Trophoblast cell (in vitro differentiated cells and primary cell): ENCODE results near the gene AGAP1.

Source experiments
- DNase-seq, 2 donors: peaks; one replicate each; pipeline ENCODE4 v3.0.0-alpha.2; 2016
- H2AFZ ChIP-seq: 2 replicates; pipeline ENCODE4 v1.6.1; 2013; ENCODE audit warnings: low read length, moderate library complexity, mild to moderate bottlenecking; ENCODE audit not compliant: insufficient read depth, poor library complexity
- H2AK5ac ChIP-seq: 2 replicates; pipeline ENCODE4 v1.6.1; 2013; ENCODE audit warnings: mild to moderate bottlenecking, low read length
- H2BK120ac ChIP-seq: 2 replicates; pipeline ENCODE4 v1.6.1; 2013; ENCODE audit warnings: low read length, mild to moderate bottlenecking, moderate library complexity; ENCODE audit not compliant: insufficient read depth, poor library complexity
- H2BK12ac ChIP-seq: 2 replicates; pipeline ENCODE4 v1.6.1; 2013; ENCODE audit warnings: mild to moderate bottlenecking, low read length, moderate library complexity
- H2BK5ac ChIP-seq: 2 replicates; pipeline ENCODE4 v1.6.1; 2013; ENCODE audit warnings: low read length, low read depth, moderate library complexity, mild to moderate bottlenecking; ENCODE audit not compliant: poor library complexity
- H3K14ac ChIP-seq: 2 replicates; pipeline ENCODE4 v1.6.1; 2013; ENCODE audit warnings: mild to moderate bottlenecking, low read length
- H3K18ac ChIP-seq: 2 replicates; pipeline ENCODE4 v1.6.1; 2013; ENCODE audit warnings: mild to moderate bottlenecking, low read length
- H3K23ac ChIP-seq: 2 replicates; pipeline ENCODE4 v1.6.1; 2013; ENCODE audit warnings: low read length
- H3K27ac ChIP-seq: 2 replicates; pipeline ENCODE4 v1.5.1; 2013; ENCODE audit warnings: low read depth, mild to moderate bottlenecking, inconsistent platforms, low read length, moderate library complexity
- H3K27me3 ChIP-seq: 2 replicates; pipeline ENCODE4 v1.6.1; 2013; ENCODE audit warnings: inconsistent platforms, mild to moderate bottlenecking, low read length, moderate library complexity; ENCODE audit not compliant: insufficient read depth
- H3K36me3 ChIP-seq, 2 experiments: 1 replicate in 1 of 2; 2 replicates in 1 of 2; pipeline ENCODE4 v1.6.1; 2013; ENCODE audit warnings: low read length in 2 of 2, mild to moderate bottlenecking in 2 of 2, moderate library complexity in 1 of 2; ENCODE audit not compliant: insufficient read depth in 2 of 2, control insufficient read depth in 1 of 2
- H3K4ac ChIP-seq: 2 replicates; pipeline ENCODE4 v1.6.1; 2013; ENCODE audit warnings: low read depth, mild to moderate bottlenecking, low read length, moderate library complexity
- H3K4me1 ChIP-seq, 2 experiments: 1 replicate in 1 of 2; 2 replicates in 1 of 2; pipeline ENCODE4 v1.6.1; 2013; ENCODE audit warnings: low read length in 2 of 2, mild to moderate bottlenecking in 2 of 2, moderate library complexity in 1 of 2; ENCODE audit not compliant: insufficient read depth in 2 of 2, control insufficient read depth in 1 of 2
- H3K4me2 ChIP-seq: 2 replicates; pipeline ENCODE4 v1.6.1; 2013; ENCODE audit warnings: inconsistent platforms, mild to moderate bottlenecking, low read length, moderate library complexity
- H3K4me3 ChIP-seq: 2 replicates; pipeline ENCODE4 v1.5.1; 2013; ENCODE audit warnings: mild to moderate bottlenecking, low read depth, low read length, inconsistent platforms
- H3K79me1 ChIP-seq: one replicate; pipeline ENCODE4 v1.6.1; 2013; ENCODE audit warnings: low read length
- H3K79me2 ChIP-seq: 2 replicates; pipeline ENCODE4 v1.6.1; 2013; ENCODE audit warnings: low read length, mild to moderate bottlenecking; ENCODE audit not compliant: control insufficient read depth, insufficient read depth, poor library complexity
- H3K9ac ChIP-seq: 2 replicates; pipeline ENCODE4 v1.6.1; 2013; ENCODE audit warnings: mild to moderate bottlenecking, low read length
- H3K9me3 ChIP-seq: 2 replicates; pipeline ENCODE4 v1.6.1; 2013; ENCODE audit warnings: low read depth, mild to moderate bottlenecking, control low read depth, inconsistent platforms, low read length; ENCODE audit not compliant: insufficient read depth
- H4K12ac ChIP-seq: 2 replicates; pipeline ENCODE4 v1.6.1; 2013; ENCODE audit warnings: low read depth, mild to moderate bottlenecking, low read length, moderate library complexity
- H4K8ac ChIP-seq: 2 replicates; pipeline ENCODE4 v1.6.1; 2013; ENCODE audit warnings: low read depth, mild to moderate bottlenecking, low read length, moderate library complexity
- H4K91ac ChIP-seq: one replicate; pipeline ENCODE4 v1.6.1; 2013; ENCODE audit warnings: low read depth, mild to moderate bottlenecking, low read length, moderate library complexity
- WGBS: extraction: QIAGEN DNeasy Blood & Tissue Kit; methylation state at CpG from one replicate; pipeline ENCODE4 v1.1.7; 2013; ENCODE audit warnings: missing lambda C conversion rate; ENCODE audit not compliant: insufficient read length, insufficient coverage; ENCODE audit errors: extremely low coverage; 5-methylcytosine and 5-hydroxymethylcytosine counted together

Gene AGAP1

DNA sequence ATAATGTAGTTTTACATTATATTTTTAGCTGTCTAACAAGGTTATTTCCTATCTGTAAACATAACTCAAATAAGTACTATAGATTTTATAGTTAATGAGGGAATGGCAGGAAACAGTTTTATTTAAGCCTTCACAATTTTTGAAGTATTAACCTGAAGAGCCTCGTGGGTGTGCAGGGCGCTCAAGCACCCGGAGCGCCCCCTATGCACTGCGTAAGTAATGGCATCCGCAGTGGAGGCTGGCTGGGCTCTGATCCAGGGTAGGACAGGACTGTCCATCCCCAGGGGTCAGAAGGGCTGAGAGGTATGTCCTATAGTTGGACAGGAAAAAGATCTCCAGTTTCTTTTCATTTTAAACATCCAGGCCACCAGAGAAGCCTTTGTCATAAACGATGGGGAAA lies 682.6 kb downstream of the AGAP1 start:
- Histone ChIP-seq H3K9me3 (no peaks in the 10 kb centered on the region), H4K12ac (no peak overlapping the region), H3K4me2 (no peak overlapping the region), H3K9ac (no peak overlapping the region), H3K27me3 (peaks cover 41% of the 10 kb centered on the region), H3K79me1 (peaks cover 4% of the 10 kb centered on the region), H2BK12ac (no peak overlapping the region), H4K91ac (no peak overlapping the region), H2BK120ac (no peak overlapping the region), H3K27ac (no peak overlapping the region), H3K4me1 (peaks cover 26 to 40% of the 10 kb centered on the region in 2 experiments), H4K8ac (no peak overlapping the region), H2AK5ac (no peak overlapping the region), H3K79me2 (no peaks in the 10 kb centered on the region), H3K14ac (no peak overlapping the region), H3K4me3 (no peak overlapping the region), H3K23ac (no peak overlapping the region), H2BK5ac (no peak overlapping the region), H3K18ac (no peak overlapping the region), H3K4ac (no peak overlapping the region), H2AFZ (no peak overlapping the region), H3K36me3 (no peaks in the 10 kb centered on the region)
- peak in 1 of 2 donors; percentile 45 for DNase-seq
- no CpG with 5 or more reads among the region's 7 CpGs for WGBS

DNA sequence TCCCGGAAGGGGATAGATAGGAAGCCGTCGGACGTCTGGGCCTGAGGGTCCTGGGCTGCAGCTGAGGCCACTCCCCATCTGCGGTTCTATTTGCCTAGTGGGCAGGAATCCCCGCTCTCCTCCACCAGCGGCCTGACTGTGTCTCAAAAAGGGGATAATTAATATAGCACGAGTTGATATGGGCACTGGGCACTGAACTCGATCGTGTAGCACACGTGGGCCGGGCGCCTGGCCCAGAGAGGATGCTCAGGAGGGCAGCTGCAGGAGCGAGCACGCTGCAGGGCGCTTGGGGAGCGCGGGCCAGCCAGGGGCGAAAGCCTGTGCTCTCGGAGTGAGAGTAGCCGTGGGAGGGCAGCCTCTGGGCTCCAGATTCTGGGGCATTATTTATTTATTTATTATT lies 683.1 kb downstream of the AGAP1 start:
- no peak overlapping the region for H3K23ac ChIP-seq
- H3K27me3 ChIP-seq: peaks cover 36% of the 10 kb centered on the region
- no peak overlapping the region for H2BK5ac ChIP-seq
- no peak for DNase-seq
- H2AK5ac ChIP-seq: no peak overlapping the region
- no peak overlapping the region for H3K27ac ChIP-seq
- H3K79me2 ChIP-seq: no peaks in the 10 kb centered on the region
- H3K79me1 ChIP-seq: peaks cover 4% of the 10 kb centered on the region
- no peak overlapping the region for H2AFZ ChIP-seq
- no peak overlapping the region for H3K4me3 ChIP-seq
- WGBS: no CpG with 5 or more reads among the region's 21 CpGs
- H3K4ac ChIP-seq: no peak overlapping the region
- H4K8ac ChIP-seq: no peak overlapping the region
- no peak overlapping the region for H4K91ac ChIP-seq
- no peak overlapping the region for H3K18ac ChIP-seq
- H3K14ac ChIP-seq: no peak overlapping the region
- H3K36me3 ChIP-seq: no peaks in the 10 kb centered on the region
- no peak overlapping the region for H2BK12ac ChIP-seq
- H3K4me1 ChIP-seq: peaks cover 26 to 40% of the 10 kb centered on the region in 2 experiments
- H3K4me2 ChIP-seq: no peak overlapping the region
- no peaks in the 10 kb centered on the region for H3K9me3 ChIP-seq
- H4K12ac ChIP-seq: no peak overlapping the region
- H3K9ac ChIP-seq: no peak overlapping the region
- H2BK120ac ChIP-seq: no peak overlapping the region

DNA sequence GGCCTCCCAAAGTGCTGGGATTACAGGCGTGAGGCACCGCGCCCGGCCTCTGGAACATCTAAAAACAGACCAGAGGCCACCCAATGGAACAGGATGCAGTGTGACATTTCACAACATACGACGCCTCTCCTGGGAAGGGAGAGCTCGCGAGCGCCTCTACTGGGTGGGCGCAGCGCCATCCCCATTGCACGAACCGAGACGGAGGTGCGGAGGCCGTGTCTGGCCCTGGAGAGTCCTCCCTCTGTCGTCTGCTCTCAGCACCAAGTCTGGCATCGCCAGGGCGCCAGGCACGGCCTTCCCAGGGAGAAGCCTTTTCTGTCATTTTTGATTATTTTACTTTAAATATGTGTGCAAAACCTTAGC lies 683.7 kb downstream of the AGAP1 start:
- Histone ChIP-seq H3K14ac (no peak overlapping the region), H3K23ac (no peak overlapping the region), H2AFZ (no peak overlapping the region), H3K4me1 (peaks cover 23 to 38% of the 10 kb centered on the region in 2 experiments), H2BK120ac (no peak overlapping the region), H3K9me3 (no peaks in the 10 kb centered on the region), H2BK5ac (no peak overlapping the region), H3K79me1 (peaks cover 4% of the 10 kb centered on the region), H3K4me2 (peak overlapping the region; percentile 57), H3K79me2 (no peaks in the 10 kb centered on the region), H2AK5ac (no peak overlapping the region), H3K36me3 (no peaks in the 10 kb centered on the region), H3K4me3 (no peak overlapping the region), H4K91ac (no peak overlapping the region), H4K8ac (no peak overlapping the region), H2BK12ac (no peak overlapping the region), H3K18ac (no peak overlapping the region), H4K12ac (no peak overlapping the region), H3K27me3 (peaks cover 30% of the 10 kb centered on the region), H3K27ac (no peak overlapping the region), H3K9ac (no peak overlapping the region), H3K4ac (no peak overlapping the region)
- peak; percentile 36 to 50 for DNase-seq
- WGBS: no CpG with 5 or more reads among the region's 20 CpGs

DNA sequence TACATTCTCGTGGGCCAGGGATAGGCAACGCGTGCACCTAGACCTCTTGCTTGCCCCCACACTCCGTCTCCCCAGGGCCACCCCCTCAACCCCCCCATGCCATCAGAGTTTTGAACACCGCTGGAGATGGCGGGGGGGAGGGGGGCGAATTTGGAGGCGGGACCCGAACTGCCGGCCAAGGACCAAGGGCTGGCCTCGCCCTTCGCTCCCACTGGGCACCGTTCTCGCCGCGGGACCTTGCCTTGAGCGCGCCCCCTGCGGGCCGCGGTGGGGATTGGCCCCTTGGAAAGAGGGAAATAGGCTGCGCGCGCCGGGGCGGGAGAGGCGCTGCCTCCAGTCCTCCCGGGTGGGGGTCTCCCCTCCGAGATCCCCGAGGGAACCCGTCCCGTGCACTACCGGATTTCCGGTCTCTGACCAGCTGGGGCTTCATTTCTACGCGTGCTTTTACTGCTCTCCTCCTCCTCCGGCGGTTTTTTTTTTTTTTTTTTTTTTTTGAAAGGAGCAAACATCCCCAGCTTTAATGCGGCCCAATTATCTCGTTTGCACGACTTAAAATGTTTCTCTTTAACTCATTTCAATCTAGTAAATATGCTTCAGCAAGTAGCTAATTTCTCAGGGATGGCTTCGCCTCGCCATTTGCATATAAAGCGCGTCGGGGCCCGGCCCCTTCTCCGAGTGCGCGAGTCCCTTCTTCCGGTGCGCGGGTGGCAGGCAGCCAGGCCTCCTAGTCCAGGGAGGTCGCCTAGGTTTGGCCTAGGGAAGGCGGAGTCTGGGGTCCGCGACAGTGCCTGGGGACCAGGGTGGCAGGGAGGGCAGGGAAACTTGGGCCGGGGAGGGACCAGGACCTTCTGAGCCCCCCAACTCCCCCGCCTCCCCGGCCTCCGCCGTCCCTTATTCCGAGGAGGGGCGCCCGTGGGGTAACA lies 684.4 kb downstream of the AGAP1 start:
- Histone ChIP-seq H3K4ac (no peak overlapping the region), H3K18ac (no peak overlapping the region), H4K12ac (no peak overlapping the region), H3K9ac (no peak overlapping the region), H3K23ac (no peak overlapping the region), H3K4me2 (peak overlapping the region; percentile 57), H3K79me1 (peaks cover 4% of the 10 kb centered on the region), H3K9me3 (no peaks in the 10 kb centered on the region), H3K27me3 (peaks cover 24% of the 10 kb centered on the region), H2AK5ac (no peak overlapping the region), H3K36me3 (no peaks in the 10 kb centered on the region), H4K91ac (no peak overlapping the region), H3K4me3 (no peak overlapping the region), H3K79me2 (no peaks in the 10 kb centered on the region), H4K8ac (peak overlapping the region; percentile 74), H3K14ac (no peak overlapping the region), H2BK5ac (no peak overlapping the region), H2AFZ (no peak overlapping the region), H3K4me1 (peaks cover 21 to 33% of the 10 kb centered on the region in 2 experiments), H2BK120ac (no peak overlapping the region), H2BK12ac (no peak overlapping the region), H3K27ac (no peak overlapping the region)
- no CpG with 5 or more reads among the region's 65 CpGs for WGBS
- DNase-seq: peak; percentile 40 to 70
